GM18499 (cell line): Measurements from ENCODE around the gene CUBN.
A peak's percentile ranks its signal among the peaks of the same experiment; 100 is the strongest.

Experiments used
- ATAC-seq: cut with Tn5 transposase; IDR thresholded peaks from one replicate; pipeline ENCODE4 v1.9.1; 2021; ENCODE audit warnings: moderate number of reproducible peaks; ENCODE audit not compliant: insufficient read depth, unreplicated experiment

The CUBN gene

GRCh38 chr10:17049195-17049594 lies 80.4 kb downstream of the CUBN start:
- no peak for ATAC-seq

- no peak for ATAC-seq
Measured at GRCh38 chr10:17047908-17048307, 81.7 kb downstream of the CUBN start.

- ATAC-seq: no peak
Measured at GRCh38 chr10:17046989-17047388, 82.6 kb downstream of the CUBN start.

- ATAC-seq: no peak
Measured at GRCh38 chr10:17043586-17043985, 86.0 kb downstream of the CUBN start.

GRCh38 chr10:17041626-17042520 lies 87.7 kb downstream of the CUBN start:
- no peak for ATAC-seq

- no peak for ATAC-seq
Measured at GRCh38 chr10:17038627-17039026, 91.0 kb downstream of the CUBN start.

- no peak for ATAC-seq
Measured at GRCh38 chr10:17037910-17038309, 91.7 kb downstream of the CUBN start.

- ATAC-seq: no peak
Measured at GRCh38 chr10:17035446-17035845, 94.2 kb downstream of the CUBN start.

GRCh38 chr10:17033529-17034260 lies 95.9 kb downstream of the CUBN start:
- ATAC-seq: no peak

GRCh38 chr10:17031637-17032635 lies 97.7 kb downstream of the CUBN start:
- ATAC-seq: no peak

GRCh38 chr10:17029581-17030271 lies 99.9 kb downstream of the CUBN start:
- no peak for ATAC-seq

- no peak for ATAC-seq
Measured at GRCh38 chr10:17029239-17029580, 100.4 kb downstream of the CUBN start.

GRCh38 chr10:17028798-17029197 lies 100.8 kb downstream of the CUBN start:
- no peak for ATAC-seq

GRCh38 chr10:17026686-17027485 lies 102.7 kb downstream of the CUBN start:
- peak; percentile 66 for ATAC-seq

GRCh38 chr10:17025444-17026295 lies 103.9 kb downstream of the CUBN start:
- no peak for ATAC-seq

GRCh38 chr10:17024461-17024860 lies 105.2 kb downstream of the CUBN start:
- ATAC-seq: no peak

GRCh38 chr10:17023386-17024298 lies 106.0 kb downstream of the CUBN start:
- ATAC-seq: peak; percentile 85
